Small intestine (tissue), 7 donors: ENCODE results near the gene CHMP1B. TPM values are rescaled to one million over a fixed set of nuclear protein-coding genes. Genes with fewer than 3 reads are reported as not detected.

ENCODE experiments used
- DNase-seq, 2 donors: peaks; one replicate each; pipeline versions ENCODE4 v3.0.0 to v3.0.0-alpha.2; 2013
- FAIRE-seq: peaks from 2 replicates; lab custom pipeline; 2012; peaks lifted over from hg19 to GRCh38; lab: Jason Lieb, UNC
- H3K27ac ChIP-seq, 3 donors: one replicate each; pipeline ENCODE4 v1.5.1; 2013; ENCODE audit warnings: low read length in 2 of 3, mild to moderate bottlenecking in 2 of 3, control low read depth in 1 of 3, inconsistent platforms in 1 of 3, low read depth in 1 of 3, moderate library complexity in 1 of 3
- H3K27me3 ChIP-seq, 3 donors: one replicate each; pipeline ENCODE4 v1.6.1; 2013; ENCODE audit warnings: low read length in 3 of 3, inconsistent platforms in 1 of 3; ENCODE audit not compliant: control insufficient read depth in 3 of 3, insufficient read depth in 3 of 3
- H3K36me3 ChIP-seq, 3 donors: one replicate each; pipeline ENCODE4 v1.6.1; 2013; ENCODE audit warnings: low read length in 3 of 3, inconsistent platforms in 1 of 3, low read depth in 1 of 3, mild to moderate bottlenecking in 1 of 3, moderate library complexity in 1 of 3; ENCODE audit not compliant: control insufficient read depth in 3 of 3, insufficient read depth in 2 of 3
- H3K4me1 ChIP-seq, 3 donors: one replicate each; pipeline ENCODE4 v1.6.1; 2013; ENCODE audit warnings: low read length in 2 of 3, inconsistent platforms in 1 of 3, low read depth in 1 of 3, mild to moderate bottlenecking in 1 of 3, moderate library complexity in 1 of 3; ENCODE audit not compliant: control insufficient read depth in 3 of 3, insufficient read depth in 2 of 3
- H3K4me3 ChIP-seq, 3 donors: one replicate each; pipeline ENCODE4 v1.5.1; 2013; ENCODE audit warnings: low read length in 3 of 3, control low read depth in 1 of 3, inconsistent platforms in 1 of 3, low read depth in 1 of 3, mild to moderate bottlenecking in 1 of 3, moderate library complexity in 1 of 3
- H3K9me3 ChIP-seq, 2 donors: one replicate each; pipeline ENCODE4 v1.6.1; 2013; ENCODE audit warnings: low read depth in 1 of 2, low read length in 1 of 2; ENCODE audit not compliant: control insufficient read depth in 2 of 2, insufficient read depth in 1 of 2
- WGBS, 3 donors: extraction: QIAGEN DNeasy Blood & Tissue Kit; methylation state at CpG; one replicate each; pipeline ENCODE4 v1.1.7; 2013; 5-methylcytosine and 5-hydroxymethylcytosine counted together
- polyA plus RNA-seq, 4 donors: library from polyadenylated mRNA; stranded (reverse) in 3 of 4; unstranded in 1 of 4; fragments of 200-250 nt in 3 of 4; fragments of 120-200 nt in 1 of 4; gene quantifications; one replicate each; pipeline versions ENCODE4 v1.2.1 to v1.2.3, GENCODE V29; 2013
- donor health status: healthy with polysubstance abuse.
- donor health status: control.
- donor health status: control.
- donor health status: Bipolar disorder and iron deficiency.
- donor health status: healthy.

The CHMP1B gene
- polyA plus RNA-seq, 4 donors, result 38.1 to 71.3 (median 60.8) TPM

DNA sequence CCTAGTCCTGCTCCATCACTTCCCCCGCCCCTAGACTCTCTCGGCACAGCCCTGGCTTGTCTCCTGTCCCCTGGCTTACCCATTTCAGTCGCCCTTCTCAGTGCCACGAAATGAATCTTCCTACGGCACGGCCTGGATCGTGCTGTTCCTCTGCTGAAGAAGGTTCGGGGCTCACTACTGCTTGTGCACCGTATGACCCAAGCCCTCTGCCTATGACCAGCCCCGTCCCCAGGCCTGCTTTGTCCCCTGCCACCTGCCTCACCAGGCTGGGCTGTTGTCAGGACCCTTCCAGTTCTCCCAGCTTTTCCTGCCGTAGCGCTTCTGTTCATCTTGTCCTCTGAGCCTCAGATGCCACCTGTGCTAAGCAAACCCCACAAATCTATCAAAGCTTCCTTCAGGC is 13.9 kb downstream of the CHMP1B start:
- Histone ChIP-seq H3K9me3 (no peaks in the 10 kb centered on the region), H3K27ac (no peak overlapping the region), H3K27me3 (no peaks in the 10 kb centered on the region), H3K4me3 (no peak overlapping the region), H3K4me1 (peaks cover 0 to 5% (median 4%) of the 10 kb centered on the region in 3 donors), H3K36me3 (no peaks in the 10 kb centered on the region)
- 90 to 91% (median 90%) methylated on average over 12 of the region's 12 CpGs for whole genome bisulfite sequencing, 3 donors
- no peak for DNase-seq
- no peak for FAIRE-seq

DNA sequence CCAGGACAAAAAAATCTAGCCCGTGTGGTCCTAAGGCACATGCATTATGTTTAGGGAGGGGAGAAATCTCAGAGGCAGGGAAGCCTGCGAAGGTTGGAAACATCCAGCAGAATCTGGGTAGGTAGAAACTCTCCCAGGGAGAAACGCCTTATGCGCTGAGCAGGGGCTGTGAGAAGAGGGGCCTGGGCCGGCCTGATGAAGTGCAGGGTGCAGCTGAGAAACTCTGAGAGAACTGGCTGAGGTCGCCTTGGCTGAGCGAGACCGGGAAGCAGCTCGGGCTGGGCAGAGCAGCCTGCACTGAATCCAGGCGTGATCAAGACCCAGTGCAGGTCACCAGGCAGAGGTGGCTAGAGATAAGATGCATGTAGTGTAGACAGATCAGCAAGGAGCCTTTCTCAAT is 15.1 kb downstream of the CHMP1B start:
- DNase-seq, result no peak
- Histone ChIP-seq H3K9me3 (no peaks in the 10 kb centered on the region), H3K4me1 (peaks cover 0 to 4% (median 2%) of the 10 kb centered on the region in 3 donors), H3K27ac (no peak overlapping the region), H3K27me3 (no peaks in the 10 kb centered on the region), H3K4me3 (no peak overlapping the region), H3K36me3 (no peaks in the 10 kb centered on the region)
- 84 to 93% (median 88%) methylated on average over 10 of the region's 10 CpGs for WGBS, 3 donors
- no peak for FAIRE-seq

DNA sequence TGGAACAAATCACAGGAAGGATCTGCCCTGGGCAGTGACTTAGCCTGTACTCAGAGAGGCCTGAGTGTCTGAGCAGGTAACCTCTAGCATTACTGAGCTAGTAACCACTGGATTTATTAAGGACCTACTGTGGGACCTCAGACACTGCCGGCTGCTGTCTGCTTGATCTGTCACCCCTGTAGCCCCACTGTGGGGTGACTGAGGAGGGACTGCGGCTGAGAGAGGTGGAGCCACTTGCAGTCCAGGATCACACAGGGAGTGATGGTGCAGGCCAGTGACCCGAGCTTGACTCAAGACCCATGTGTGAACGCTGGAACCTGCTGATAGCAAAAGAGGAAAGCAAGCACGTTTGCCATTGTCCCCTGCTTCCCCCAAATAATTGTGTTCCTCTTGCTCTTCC is 15.6 kb downstream of the CHMP1B start:
- FAIRE-seq (no peak), DNase-seq (no peak)
- Histone ChIP-seq H3K9me3 (no peaks in the 10 kb centered on the region), H3K27ac (no peak overlapping the region), H3K27me3 (no peaks in the 10 kb centered on the region), H3K4me1 (peaks cover 0 to 4% (median 2%) of the 10 kb centered on the region in 3 donors), H3K36me3 (no peaks in the 10 kb centered on the region), H3K4me3 (no peak overlapping the region)
- 76 to 78% (median 77%) methylated on average over 5 of the region's 5 CpGs for WGBS, 3 donors

DNA sequence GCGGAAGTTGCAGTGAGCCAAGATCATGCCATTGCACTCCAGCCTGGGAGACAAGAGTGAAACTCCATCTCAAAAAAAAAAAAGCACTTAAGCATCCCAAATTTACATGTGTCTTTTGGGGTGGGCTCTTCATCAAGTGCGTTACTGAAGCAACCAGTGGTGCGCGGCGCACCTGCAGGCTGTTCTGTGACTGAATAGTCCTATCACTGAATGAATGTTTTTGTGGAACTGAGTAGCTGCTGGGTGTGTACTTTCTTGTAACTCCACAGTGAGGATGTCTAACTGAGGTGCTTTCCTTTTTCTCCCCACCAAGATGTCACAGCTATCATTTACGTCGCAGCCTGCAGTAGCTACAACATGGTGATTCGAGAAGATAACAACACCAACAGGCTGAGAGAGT is 17.0 kb downstream of the CHMP1B start:
- FAIRE-seq (no peak), DNase-seq (no peak)
- H3K27me3 ChIP-seq, result no peaks in the 10 kb centered on the region
- H3K9me3 ChIP-seq, result no peaks in the 10 kb centered on the region
- no peak overlapping the region for H3K4me3 ChIP-seq
- 93 to 95% (median 95%) methylated on average over 8 of the region's 8 CpGs for WGBS, 3 donors
- no peak overlapping the region for H3K27ac ChIP-seq
- H3K4me1 ChIP-seq, result no peaks in the 10 kb centered on the region
- no peaks in the 10 kb centered on the region for H3K36me3 ChIP-seq

DNA sequence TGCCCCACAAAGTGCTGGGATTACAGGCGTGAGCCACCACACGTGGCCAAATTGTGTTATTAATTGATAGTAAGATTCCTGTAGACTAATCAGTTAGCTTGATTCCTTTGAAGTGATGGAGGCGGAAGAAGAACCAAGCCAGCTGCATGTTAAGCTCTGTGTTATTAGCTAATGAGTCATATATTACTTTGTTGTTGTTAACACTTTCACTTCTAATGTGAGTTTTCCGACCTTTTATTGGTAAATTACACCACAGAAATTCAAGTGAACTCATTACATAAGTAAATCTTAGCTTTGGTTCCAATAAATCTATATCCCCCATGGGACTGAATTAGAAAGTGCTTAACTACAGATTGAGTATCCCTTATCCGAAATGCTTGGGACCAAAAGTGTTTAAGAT is 20.3 kb downstream of the CHMP1B start:
- no peak overlapping the region for H3K4me3 ChIP-seq
- FAIRE-seq (no peak), DNase-seq (peak in 1 of 2 donors; percentile 83)
- H3K4me1 ChIP-seq, result no peaks in the 10 kb centered on the region
- no peaks in the 10 kb centered on the region for H3K27me3 ChIP-seq
- 6 to 36% (median 11%) methylated on average over 5 of the region's 5 CpGs for whole genome bisulfite sequencing, 3 donors
- H3K9me3 ChIP-seq, result peaks cover 0 to 3% of the 10 kb centered on the region in 2 donors
- no peak overlapping the region for H3K27ac ChIP-seq
- H3K36me3 ChIP-seq, result peaks cover 0 to 2% (median 0%) of the 10 kb centered on the region in 3 donors

DNA sequence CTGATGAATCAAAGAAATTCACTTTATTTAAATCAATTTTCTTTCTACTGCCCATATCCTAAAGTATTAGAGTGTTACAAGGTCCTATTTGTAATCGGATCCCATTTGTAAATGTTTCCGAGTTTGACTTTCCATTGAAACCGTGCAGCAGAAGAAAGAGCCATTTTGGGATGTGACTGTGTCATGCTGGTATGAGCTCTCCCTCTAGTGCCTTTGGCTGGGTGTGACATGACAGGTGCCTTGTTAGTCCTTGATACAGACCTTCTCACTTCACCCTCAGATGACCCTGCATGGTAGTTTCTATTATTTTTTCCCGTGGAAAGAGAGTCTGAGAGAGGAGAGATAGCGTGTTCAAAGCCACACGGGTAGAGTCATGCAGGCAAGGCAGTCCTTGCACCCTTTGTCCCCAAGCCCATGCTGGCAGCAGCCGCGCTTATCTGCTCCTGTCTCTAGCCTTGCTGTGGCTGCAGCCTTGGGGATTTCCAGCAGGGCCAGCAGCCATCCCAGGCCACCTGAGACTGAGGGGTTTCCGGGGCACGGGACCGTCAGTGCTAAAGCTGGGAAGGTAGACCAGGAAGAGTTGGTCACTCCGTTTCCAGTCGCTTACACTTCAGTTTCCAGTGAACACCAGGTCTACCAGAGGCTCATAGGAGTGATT is 21.4 kb downstream of the CHMP1B start:
- Histone ChIP-seq H3K4me1 (no peaks in the 10 kb centered on the region), H3K4me3 (no peak overlapping the region), H3K9me3 (peaks cover 0 to 3% of the 10 kb centered on the region in 2 donors), H3K36me3 (peaks cover 0 to 2% (median 0%) of the 10 kb centered on the region in 3 donors), H3K27me3 (no peaks in the 10 kb centered on the region), H3K27ac (no peak overlapping the region)
- 20 to 60% (median 31%) methylated on average over 13 of the region's 13 CpGs for WGBS, 3 donors
- peak; percentile 58 to 80 for DNase-seq
- FAIRE-seq, result no peak

DNA sequence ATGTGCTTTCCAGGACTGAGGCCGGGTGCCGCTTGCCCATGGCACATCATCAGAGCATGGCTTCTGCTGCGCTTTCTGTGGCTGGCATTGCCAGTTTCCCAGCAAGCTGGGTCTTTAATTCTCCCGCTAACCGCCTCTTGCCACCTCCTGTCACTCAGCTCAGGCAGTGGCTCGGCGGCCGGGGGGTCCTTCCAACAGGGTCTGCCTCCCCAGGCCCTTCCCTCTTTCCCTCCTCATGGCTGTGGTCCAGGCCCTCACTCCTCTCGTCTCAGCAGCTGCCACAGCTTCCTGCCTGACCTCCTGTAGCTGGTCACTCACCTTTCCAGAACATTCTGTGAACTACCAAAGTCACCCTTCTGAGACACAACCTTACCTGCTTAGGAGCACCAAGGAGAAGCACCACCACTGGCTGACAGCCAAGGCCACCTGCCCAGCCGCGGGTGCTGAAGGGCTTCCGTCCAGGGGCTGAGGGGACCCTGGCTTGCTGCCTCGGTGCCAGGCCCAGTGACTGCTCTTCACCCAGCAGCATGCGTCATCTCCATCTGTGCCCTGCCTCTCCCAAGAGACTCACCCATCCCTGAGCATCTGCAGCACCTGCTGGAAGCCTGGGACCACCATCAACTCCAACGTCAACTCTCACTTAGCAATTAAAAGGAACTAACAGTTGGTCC is 22.6 kb downstream of the CHMP1B start:
- Histone ChIP-seq H3K4me1 (no peaks in the 10 kb centered on the region), H3K27me3 (no peaks in the 10 kb centered on the region), H3K36me3 (peaks cover 0 to 2% (median 0%) of the 10 kb centered on the region in 3 donors), H3K9me3 (peaks cover 0 to 3% of the 10 kb centered on the region in 2 donors), H3K27ac (no peak overlapping the region), H3K4me3 (no peak overlapping the region)
- whole genome bisulfite sequencing, 3 donors, result 78 to 84% (median 79%) methylated on average over 15 of the region's 15 CpGs
- FAIRE-seq (no peak), DNase-seq (no peak)

DNA sequence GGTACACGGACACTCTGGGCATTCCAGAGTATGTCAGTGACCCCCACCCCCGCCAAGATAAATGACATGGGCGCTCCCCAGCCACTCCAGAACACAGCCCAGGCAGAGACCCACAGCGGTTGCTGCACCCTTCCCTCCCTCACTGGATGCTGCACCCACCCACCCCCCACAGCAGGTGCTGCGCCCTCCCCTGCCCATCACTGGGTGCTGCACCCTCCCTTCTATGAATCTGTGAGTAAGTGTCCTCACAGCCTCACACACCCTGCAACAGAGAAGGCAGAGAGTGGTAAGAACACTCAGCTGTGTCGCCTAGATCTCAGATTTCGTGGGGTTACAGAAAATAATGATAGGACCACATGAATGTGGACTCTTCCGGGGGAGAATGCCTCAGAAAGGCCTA is 23.5 kb downstream of the CHMP1B start:
- peaks cover 0 to 2% (median 0%) of the 10 kb centered on the region in 3 donors for H3K36me3 ChIP-seq
- DNase-seq (no peak), FAIRE-seq (no peak)
- WGBS, 3 donors, result 78 to 85% (median 85%) methylated on average over 8 of the region's 8 CpGs
- peaks cover 0 to 3% of the 10 kb centered on the region in 2 donors for H3K9me3 ChIP-seq
- no peaks in the 10 kb centered on the region for H3K27me3 ChIP-seq
- H3K27ac ChIP-seq, result no peak overlapping the region
- H3K4me1 ChIP-seq, result no peaks in the 10 kb centered on the region
- no peak overlapping the region for H3K4me3 ChIP-seq
